GM19043 (cell line): Measurements from ENCODE around the gene IQGAP3.

Source experiments
- ATAC-seq: cut with Tn5 transposase; IDR thresholded peaks from one replicate; pipeline ENCODE4 v1.9.1; 2021; ENCODE audit warnings: low read depth; ENCODE audit not compliant: unreplicated experiment

IQGAP3 gene

GRCh38 chr1:156499194-156499841 is 73.0 kb downstream of the IQGAP3 start:
- ATAC-seq, result no peak

- ATAC-seq, result no peak
Observed at GRCh38 chr1:156498432-156499193, 73.8 kb downstream of the IQGAP3 start.

- no peak for ATAC-seq
Observed at GRCh38 chr1:156497743-156498431, 74.5 kb downstream of the IQGAP3 start.

GRCh38 chr1:156497078-156497742 is 75.2 kb downstream of the IQGAP3 start:
- no peak for ATAC-seq

- ATAC-seq, result no peak
Observed at GRCh38 chr1:156496211-156496761, 76.1 kb downstream of the IQGAP3 start.

GRCh38 chr1:156495401-156496140 is 76.8 kb downstream of the IQGAP3 start:
- no peak for ATAC-seq

- ATAC-seq, result no peak
Observed at GRCh38 chr1:156494309-156494895, 78.0 kb downstream of the IQGAP3 start.

GRCh38 chr1:156493742-156494141 is 78.6 kb downstream of the IQGAP3 start:
- ATAC-seq, result no peak

GRCh38 chr1:156493154-156493631 is 79.2 kb downstream of the IQGAP3 start:
- ATAC-seq, result no peak

GRCh38 chr1:156492591-156493080 is 79.7 kb downstream of the IQGAP3 start:
- no peak for ATAC-seq

- no peak for ATAC-seq
Observed at GRCh38 chr1:156492013-156492590, 80.3 kb downstream of the IQGAP3 start.

GRCh38 chr1:156491151-156491949 is 81.0 kb downstream of the IQGAP3 start:
- no peak for ATAC-seq

- no peak for ATAC-seq
Observed at GRCh38 chr1:156490401-156491032, 81.8 kb downstream of the IQGAP3 start.

- ATAC-seq, result no peak
Observed at GRCh38 chr1:156489935-156490293, 82.5 kb downstream of the IQGAP3 start.

GRCh38 chr1:156489166-156489934 is 83.0 kb downstream of the IQGAP3 start:
- ATAC-seq, result peak; percentile 31

- peak; percentile 52 for ATAC-seq
Observed at GRCh38 chr1:156488566-156489165, 83.7 kb downstream of the IQGAP3 start.

GRCh38 chr1:156487862-156488261 is 84.5 kb downstream of the IQGAP3 start:
- no peak for ATAC-seq
